OCI-LY3 (cell line): ENCODE measurements around the gene FOXD2.

Source experiments
- EZH2phosphoT487 ChIP-seq: fragments of 200-600 bp; shearing (Covaris generic); IDR thresholded peaks from 2 replicates; pipeline ENCODE4 v1.6.1; 2018; ENCODE audit warnings: antibody characterized with exemption, mixed run types, low read depth
- TF ChIP-seq, protein P1 (sequence below): fragments of 200-600, 300-600 bp; sonication (generic); IDR thresholded peaks from 2 replicates; pipeline ENCODE4 v1.5.1; 2014; ENCODE audit warnings: antibody characterized with exemption, low read length, low read depth

DNA sequence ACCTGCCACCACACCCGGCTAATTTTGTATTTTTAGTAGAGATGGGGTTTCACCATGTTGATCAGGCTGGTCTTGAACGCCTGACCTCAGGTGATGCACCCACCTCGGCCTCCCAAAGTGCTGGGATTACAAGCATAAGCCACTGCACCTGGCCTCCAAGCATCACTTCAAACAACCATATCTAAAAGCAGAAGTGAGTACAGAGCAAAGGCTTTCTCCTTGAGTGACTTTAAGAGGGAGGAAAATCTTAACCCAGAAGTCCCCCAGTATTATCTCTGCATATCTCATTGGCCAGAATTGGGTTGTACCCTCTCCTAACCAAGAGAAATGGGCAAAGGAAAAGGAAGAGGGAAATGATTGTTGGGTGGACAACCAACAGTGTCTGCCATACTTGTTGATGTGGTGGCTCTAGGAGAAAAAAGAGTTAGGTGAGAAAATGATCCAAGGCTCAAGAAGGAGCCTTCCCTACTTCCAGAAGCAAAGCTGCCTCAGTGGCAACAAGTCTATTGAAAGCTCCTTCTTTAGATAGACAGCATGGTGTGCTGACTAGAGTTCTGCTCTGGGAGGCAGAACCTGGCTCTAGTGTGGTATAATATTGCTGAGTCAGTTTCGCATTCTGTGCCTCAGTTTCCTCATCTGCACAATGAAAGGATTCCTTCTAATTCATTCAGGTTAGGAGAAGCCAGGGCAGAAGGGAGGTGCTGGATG is 38.6 kb upstream of the FOXD2 start:
- TF ChIP-seq, protein P1, sequence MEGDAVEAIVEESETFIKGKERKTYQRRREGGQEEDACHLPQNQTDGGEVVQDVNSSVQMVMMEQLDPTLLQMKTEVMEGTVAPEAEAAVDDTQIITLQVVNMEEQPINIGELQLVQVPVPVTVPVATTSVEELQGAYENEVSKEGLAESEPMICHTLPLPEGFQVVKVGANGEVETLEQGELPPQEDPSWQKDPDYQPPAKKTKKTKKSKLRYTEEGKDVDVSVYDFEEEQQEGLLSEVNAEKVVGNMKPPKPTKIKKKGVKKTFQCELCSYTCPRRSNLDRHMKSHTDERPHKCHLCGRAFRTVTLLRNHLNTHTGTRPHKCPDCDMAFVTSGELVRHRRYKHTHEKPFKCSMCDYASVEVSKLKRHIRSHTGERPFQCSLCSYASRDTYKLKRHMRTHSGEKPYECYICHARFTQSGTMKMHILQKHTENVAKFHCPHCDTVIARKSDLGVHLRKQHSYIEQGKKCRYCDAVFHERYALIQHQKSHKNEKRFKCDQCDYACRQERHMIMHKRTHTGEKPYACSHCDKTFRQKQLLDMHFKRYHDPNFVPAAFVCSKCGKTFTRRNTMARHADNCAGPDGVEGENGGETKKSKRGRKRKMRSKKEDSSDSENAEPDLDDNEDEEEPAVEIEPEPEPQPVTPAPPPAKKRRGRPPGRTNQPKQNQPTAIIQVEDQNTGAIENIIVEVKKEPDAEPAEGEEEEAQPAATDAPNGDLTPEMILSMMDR: no peak
- no peak for TF ChIP-seq EZH2phosphoT487
